GM19463 (cell line): ENCODE data around the gene SMAD1.

Experiments
- ATAC-seq: cut with Tn5 transposase; IDR thresholded peaks from one replicate; pipeline ENCODE4 v1.9.1; 2021; ENCODE audit warnings: mild to moderate bottlenecking, moderate library complexity; ENCODE audit not compliant: unreplicated experiment

The SMAD1 gene

DNA sequence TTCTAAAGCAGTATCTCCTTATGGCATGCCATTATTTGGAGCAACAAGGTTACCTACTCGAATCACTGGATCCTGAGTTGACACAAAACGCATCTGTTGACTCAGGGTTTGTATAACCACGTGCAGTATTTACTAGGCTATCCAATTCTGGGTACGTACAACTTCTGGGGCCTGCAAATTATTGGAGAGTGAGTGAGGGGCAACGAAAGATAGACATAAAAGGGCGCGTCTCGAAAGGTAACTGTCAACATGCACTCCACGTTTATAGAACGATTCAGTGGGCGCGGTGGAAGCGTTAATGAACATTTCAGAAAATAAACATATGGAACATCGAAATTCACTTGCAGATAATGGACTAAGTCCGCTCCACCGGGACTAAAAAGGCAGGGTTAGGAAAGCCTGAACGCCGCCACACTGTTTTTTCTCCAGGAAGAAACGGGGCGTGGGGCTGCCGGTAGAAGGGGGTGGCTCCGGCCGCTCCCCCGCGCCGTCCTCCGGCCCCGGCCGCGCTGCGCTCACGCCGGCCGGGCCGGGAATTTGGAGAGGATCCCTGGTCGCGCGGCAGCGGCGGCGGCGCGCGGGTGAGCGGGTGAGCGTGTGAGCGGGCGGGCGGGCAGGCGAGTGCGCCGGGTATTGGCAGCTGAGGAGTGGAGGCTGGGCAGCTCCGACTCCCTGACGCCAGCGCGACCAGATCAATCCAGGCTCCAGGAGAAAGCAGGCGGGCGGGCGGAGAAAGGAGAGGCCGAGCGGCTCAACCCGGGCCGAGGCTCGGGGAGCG lies at the start of gene SMAD1:
Gene SMAD1 (plus strand): TSS at position 690 of the 778 bp plus-strand sequence. CDS start 32,761 bp downstream, outside the sequence.
- peak; percentile 56 for ATAC-seq

DNA sequence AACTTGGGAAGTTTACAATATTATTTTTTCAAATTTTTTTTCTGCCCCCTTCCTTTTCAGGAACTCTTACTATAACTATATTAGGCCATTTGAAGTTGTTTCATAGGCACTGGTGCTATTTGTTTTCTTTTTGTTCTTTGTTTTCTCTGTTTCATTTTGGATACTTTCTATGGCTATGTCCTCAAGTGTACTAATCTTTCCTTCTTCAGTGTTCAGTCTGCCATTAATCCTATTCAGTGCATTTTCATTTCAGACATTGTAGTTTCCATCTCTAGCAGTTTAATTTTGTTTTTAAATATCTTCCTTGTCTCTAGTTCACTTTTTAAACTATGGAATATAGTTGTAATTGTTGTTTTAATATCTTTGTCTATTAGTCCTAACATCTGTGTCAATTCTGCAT lies 48.0 kb upstream of the SMAD1 start:
- ATAC-seq = no peak

DNA sequence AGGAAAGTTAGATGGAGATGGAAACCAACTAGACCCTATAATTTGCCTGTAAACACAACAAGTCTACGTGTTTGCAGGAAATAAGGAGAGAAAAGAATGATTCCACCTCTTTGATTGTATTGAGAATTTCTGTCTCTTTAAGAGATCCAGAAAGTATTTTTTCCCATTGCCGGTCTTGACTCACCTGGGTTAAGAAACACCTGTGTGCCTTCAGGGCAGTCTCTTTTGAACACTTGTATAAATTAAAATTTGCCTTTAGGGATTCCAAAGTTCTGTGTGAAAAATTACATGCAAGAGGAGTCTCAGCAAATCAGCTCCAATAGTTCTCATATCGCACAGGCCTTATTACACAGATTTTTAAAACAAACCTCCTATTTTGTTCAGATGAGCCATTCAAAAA lies 46.0 kb upstream of the SMAD1 start:
- ATAC-seq = no peak

DNA sequence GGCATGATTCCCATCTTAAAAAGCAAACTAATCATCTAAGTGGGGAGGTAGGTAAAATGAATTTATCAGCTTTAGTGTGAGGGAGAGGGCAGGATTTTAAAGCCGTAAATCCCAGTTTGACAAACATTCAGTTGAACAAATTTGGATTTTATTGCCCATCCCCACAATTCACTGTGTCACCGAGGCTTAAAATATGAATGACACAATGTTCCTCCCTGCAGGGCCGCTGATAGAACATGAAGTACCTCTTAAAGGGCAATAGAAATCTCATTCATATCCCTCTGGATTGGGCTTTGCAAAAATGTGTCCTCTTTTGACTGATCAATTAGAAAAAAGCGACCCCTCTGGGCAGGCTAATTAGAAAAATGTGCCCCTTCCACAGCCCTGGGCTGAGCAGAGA lies 45.5 kb upstream of the SMAD1 start:
- ATAC-seq = no peak

DNA sequence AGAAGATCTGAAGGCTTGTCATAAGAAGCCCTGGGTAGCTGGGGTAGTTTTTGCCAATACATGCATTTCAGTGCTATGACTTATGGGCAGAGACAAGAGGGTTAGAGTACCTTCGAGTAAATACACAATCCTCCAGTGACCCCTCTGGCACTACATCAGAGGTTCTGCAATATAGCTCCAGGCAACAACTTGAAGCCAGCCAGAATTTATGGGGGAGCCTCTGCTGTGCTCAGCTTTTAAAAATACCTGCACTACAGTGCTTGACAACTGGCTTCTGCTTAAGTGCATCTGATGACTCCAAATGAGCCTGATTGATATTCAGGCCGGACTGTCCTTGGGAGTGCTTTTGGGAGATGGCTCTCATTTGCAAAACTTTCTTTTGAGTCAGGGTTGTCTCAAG lies 44.9 kb upstream of the SMAD1 start:
- no peak for ATAC-seq

DNA sequence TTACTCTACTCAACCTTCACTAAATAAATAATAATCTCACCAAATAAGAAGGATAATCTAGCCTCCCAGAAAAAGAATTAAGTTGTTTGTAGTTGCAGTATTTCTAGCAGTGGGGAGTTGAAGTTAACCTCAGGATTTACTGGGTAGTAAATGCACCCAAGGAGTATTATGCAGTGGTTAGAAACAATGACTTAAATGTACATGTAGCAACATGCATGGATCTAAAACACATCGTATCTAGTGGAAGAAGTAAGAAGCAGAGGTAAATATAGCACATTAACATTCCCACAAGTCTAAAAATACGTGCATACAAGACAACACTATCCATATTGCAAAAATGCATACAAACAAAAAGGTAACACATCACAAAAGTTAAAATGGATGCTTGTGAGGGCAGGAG lies 44.2 kb upstream of the SMAD1 start:
- no peak for ATAC-seq

DNA sequence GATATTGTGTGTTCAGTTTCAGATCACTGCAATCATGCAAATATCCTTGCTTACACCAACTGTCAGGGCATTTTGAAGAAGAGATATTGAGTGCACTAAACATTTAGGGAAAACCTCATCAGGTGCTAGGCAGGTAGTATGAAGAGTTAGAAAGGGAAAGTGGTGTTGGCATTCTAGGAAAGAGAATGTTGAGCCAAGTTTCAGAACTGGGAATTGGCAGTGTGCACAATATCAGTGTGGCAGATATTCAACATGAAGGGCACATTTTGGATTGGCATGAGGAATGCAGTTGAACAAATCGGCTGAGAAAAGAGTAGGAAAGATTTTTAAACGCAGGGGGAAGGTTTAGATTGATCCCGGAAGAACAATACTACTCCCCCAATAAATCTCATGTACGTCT lies 43.4 kb upstream of the SMAD1 start:
- no peak for ATAC-seq

DNA sequence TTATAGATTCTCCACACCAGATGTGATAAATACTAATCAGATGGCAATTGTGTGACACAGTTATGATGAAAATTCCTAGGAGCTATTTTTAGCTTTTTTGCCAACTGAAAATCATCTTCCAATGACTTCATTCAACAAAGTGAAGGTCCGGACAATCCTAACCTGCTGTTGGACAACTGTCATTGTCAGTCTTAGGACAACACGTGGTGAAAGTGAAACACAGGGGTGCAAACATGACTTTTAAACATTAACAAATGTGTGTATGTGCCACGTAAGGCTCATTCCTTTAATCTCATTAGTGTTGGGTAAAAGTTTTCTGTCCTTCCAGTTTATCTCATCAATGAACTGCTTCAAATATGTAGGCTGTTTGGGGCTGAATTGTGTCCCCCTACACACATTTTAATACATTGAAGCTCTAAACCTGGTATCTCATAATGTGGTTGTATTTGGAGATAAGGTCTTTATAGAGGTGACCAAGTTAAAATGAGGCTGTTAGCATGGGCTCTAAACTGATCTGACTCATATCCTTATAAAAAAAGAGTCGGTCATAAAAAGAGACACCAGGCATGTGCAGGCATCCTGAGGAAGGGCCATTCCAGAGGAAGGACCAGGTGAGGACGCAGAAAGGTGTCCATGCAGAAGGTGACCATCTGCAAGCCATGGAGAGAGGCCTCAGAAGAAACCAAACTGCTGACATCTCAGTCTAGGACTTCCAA lies 41.2 kb upstream of the SMAD1 start:
- ATAC-seq = no peak

DNA sequence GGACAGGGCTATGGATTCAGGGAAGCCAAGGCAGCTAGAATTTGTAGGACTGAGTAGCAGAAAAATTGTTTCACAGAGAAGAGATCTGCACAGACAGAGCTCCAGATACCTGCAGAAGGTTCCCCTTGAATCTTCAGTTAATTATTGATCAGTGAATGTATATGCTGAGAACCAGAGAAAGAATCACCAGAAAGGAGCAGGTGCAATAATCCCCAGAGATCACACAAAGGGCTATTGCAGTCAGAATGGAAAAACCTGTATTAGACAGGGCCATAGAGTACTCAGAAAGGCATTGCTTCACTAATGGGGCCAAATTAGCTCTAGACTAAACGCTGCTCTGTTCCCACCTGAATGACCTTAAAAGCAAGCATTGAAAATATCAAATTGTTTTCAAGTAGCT lies 35.5 kb upstream of the SMAD1 start:
- ATAC-seq = peak; percentile 88

DNA sequence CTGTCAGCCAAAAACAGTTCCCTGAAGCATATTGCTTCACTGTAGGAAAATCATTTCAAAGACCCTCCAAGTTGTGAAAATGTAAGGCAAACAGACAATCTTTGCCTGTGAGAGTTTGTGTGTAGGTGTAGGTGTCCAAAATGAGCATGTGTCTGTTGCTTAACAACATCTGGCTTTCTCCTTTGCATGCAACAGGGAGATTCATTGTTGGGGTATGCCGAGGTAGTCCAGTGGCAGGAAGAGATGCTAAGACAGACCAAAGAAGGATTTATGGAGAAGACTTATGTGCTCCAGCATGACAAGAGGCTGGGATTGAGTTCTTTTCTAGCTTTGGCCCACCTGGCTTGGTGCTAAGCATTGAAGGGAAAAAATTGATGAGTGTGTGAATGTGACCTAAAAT lies 29.8 kb upstream of the SMAD1 start:
- ATAC-seq = no peak

DNA sequence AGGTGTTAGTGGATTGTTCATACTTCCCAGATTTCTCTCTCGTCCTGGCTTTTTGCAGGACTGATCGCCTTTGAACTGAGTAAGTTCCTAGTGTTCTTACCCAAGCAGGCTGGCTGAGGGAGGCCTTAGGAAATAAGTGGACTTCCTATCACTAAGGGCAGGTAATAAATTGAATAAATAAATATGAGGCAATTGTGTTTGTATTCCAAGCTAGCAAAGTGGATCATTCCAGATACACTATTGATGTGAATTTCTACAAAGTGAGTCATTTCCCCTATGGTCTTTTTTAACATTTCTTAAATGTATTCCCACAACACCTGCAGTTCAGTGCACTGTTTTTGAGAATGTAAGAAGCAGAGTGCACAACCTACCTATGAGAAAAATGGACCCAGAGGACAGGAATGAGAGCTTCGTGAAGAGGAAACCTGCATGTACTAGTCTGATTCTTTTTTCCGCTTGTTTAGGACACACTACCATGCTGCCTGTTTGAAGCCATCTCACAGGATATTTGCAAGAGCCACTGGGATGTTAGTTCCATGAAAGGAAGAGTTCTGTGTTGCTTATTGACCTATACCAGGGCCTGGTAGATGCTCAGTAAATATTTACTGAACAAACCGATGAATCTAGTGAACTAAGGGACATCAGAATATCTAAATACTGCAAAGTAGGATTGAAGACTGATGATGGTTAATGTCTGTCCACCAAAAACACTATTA lies 29.0 kb upstream of the SMAD1 start:
- ATAC-seq = no peak

DNA sequence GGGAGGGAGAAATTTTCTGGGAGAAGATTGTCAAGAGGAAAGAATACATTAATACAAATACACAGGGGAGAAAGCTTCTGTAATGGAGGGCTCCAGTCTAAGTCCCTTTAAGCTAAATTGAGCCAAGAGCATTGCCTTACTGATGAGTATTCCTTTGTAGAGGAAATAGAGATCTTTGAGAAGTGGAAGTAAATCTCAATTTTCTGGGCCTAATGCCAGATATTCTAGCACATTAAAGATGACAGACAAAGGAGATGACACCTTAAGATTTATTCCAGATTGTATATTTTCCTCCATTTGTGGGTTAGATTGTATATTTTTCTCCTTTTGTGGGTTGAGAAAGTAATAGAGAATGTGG lies 28.5 kb upstream of the SMAD1 start:
- ATAC-seq = no peak

DNA sequence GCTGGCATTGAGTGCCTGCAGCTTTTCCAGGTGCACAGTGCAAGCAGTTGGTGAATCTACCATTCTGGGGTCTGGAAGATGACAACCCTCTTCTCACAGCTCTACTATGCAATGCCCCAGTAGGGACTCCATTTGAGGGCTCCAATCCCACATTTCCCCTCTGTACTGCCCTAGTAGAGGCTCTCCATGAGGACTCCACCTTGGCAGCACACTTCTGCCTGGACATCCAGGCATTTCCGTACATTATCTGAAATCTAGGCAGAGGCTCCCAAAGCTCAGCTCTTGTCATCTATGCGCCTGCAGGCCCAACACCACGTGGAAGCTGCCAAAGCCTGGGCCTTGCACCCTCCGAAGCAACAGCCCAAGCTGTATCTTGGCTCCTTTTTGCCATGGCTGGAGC lies 8.4 kb upstream of the SMAD1 start:
- no peak for ATAC-seq

DNA sequence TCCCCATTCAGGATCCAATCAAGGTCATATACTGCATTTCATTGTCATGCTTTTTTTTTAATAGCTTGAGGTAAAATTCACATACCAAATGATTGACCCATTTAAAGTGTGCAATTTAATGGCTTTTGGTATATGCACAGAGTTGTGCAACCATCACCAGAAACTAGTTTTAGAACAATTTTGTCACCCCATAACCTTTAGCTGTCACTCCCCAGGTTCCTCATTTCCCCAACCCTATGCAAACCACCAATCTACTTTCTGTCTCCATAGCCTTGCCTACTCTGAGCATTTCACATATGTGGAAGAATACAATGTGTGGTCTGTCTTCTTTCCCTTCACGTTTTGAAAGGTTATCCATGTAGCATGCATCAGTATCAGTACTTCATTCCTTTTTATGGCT lies 1.4 kb upstream of the SMAD1 start:
- ATAC-seq = no peak

DNA sequence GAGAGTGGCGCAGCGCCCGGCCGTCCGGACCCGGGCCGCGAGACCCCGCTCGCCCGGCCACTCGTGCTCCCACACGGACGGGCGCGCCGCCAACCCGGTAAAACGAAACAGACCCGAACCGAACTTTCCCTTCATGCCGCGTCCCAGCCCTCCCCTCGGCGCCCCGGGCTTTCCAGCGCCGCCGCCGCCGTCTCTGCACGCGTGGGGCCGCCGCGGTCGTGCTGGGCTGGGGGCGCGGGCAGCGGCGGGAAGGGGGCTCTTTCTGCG lies 222 bp downstream of the SMAD1 start:
- ATAC-seq = no peak

DNA sequence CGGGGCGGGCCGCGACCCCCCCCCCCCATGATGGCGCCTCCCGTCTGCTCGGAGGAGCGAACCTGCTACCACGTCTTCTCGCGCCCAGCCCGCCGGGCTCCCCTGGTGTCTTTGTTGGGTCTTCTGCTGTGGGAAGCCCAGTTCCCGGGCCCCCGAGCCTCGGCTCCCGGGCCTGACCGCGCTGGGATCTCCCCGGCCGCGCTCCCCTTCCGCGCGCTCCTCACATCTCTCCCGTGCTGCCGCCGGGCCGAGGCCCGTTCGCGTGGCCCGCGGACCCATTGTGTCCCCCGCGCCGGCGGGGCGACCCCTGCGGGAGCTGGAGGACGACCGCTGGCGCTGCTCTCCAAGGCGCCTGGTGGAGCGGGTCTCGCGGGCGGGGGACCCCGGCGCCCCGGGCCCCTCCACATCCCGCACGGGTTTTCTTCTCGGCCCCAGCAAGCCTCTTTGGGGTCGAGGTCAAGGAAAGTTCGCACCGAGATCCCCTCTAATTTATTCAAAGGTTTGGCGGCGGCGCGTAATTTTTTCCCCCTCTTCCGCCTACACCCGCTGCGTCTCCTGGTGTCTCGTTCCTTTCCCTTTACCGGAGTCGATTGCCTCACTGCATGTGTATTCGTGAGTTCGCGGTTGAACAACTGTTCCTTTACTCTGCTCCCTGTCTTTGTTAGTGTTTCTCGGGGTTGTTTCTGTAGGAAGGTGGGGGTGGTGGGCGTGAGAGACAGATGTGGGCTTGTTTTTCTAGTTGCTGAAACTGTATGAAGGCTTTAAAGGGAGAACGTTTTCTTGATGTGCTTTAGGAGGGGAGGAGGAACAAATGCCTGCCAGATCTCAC lies 770 bp downstream of the SMAD1 start:
- peak; percentile 38 for ATAC-seq

DNA sequence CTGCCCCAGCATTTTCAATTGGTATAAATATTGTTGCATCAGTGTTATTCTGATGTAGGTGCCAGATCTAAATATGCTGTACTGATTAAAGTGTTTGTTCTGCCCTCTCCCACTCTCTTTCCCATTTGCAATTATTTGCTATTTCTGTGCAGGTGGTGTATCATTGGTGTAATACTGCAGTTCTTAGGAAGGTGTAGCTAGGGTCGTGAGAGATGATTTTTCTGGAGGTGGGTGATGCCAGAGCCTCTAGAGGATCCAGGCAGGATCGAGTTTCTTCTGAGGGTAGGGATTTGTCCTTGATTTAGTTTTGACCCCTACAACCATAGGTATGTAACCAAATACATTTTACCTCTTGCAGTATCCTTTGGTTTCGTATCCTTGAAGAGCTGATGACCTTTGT lies 1.9 kb downstream of the SMAD1 start:
- no peak for ATAC-seq

DNA sequence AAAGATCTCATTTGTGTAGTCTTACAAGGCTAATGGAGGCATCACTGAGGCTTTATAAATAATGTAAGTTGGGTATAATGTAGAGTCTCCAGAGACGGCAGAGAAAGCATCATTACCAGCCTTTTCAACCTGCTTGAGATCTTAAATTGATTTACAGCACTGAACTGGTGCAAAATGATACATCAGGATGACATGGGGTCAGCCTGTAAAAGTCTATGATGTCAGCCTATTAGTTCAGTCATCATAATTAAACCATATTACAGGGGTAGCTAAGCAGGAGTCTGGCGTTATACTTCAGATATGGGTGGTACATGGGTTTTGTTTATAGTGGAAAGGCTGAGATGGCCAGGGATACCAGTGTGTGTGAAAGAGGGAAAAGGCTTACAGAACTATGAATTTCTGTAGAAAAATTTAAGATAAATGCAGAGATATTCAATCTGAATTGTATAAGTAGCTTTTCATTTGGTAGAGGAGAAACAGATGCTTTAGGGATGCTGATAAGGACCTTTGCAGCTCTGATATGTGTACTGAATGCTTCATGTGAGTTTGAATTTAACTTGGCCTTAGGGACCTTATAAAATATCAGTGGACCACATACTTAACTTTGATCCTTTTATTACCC lies 2.7 kb downstream of the SMAD1 start:
- no peak for ATAC-seq

DNA sequence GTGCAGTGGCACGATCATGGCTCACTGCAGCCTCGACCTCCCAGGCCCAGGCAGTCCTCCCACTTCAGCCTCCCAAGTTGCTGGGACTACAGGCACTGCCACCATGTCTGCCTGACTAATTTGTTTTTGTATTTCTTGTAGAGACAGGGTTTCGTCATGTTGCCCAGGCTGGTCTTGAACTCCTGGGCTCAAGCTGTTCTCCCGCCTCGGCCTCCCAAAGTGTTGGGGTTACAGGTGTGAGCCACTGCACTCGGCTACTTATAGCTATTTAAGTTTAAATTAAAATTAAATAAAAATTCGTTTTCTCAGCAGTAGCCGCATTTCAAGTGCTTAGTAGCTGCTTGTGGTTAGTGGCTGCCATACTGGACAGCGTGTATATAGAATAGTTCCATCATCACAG lies 3.5 kb downstream of the SMAD1 start:
- no peak for ATAC-seq

DNA sequence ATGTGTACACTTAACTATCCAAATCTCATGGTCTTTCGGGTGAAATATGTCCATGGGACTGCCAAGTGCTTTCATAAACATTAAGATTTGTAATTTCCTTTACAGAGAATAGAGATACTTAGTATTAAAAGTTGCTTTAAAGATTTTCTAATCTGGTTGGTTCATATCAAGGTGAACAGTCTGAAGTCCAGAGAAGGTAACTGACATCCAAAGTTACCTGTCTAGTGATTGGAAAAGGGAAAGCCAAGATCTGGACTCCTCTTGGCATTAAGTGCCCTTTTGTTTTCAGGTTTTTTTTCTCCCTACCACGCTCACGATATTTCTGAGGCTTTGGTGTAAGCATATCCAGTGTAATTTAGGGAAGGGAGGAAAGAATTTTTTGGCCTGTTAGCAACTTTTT lies 5.0 kb downstream of the SMAD1 start:
- ATAC-seq = no peak

DNA sequence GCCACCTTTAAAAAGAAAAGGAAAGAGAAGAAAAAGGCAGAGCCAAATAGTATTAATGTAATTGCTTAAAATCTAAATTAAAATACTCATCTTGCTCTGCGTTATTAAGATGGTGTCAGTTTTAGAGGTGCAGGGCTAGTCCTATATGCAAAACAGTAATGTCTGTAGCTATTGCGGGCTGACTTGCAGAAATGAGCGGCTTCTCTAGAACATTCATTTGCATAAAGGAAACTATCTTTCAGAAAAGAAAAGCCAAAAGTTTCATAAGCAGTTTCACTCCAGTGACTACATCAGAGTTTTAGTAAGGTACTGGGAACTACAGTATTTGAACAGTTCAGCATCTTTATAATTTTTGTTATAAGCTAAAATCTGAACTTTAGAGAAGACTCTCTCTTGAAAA lies 6.0 kb downstream of the SMAD1 start:
- peak; percentile 90 for ATAC-seq
